ENCODE results near the gene PDE4C.

The PDE4C gene

GRCh38 chr19:18254546-18255503 is 28.6 kb upstream of the PDE4C start:
- no peak for DNase-seq (ENCODE audit: low spot score)

GRCh38 chr19:18253716-18254115 is 27.5 kb upstream of the PDE4C start:
- DNase-seq (ENCODE audit: low spot score) = peak; percentile 31

- no peak for DNase-seq (ENCODE audit: low spot score)
Observed at GRCh38 chr19:18253130-18253529, 26.9 kb upstream of the PDE4C start.

- DNase-seq (ENCODE audit: low spot score) = no peak
Observed at GRCh38 chr19:18252370-18252717, 26.1 kb upstream of the PDE4C start.

GRCh38 chr19:18251587-18252369 is 25.5 kb upstream of the PDE4C start:
- peak; percentile 61 for DNase-seq (ENCODE audit: low spot score)

GRCh38 chr19:18249834-18250233 is 23.6 kb upstream of the PDE4C start:
- DNase-seq (ENCODE audit: low spot score) = no peak

- DNase-seq (ENCODE audit: low spot score) = no peak
Observed at GRCh38 chr19:18245297-18245696, 19.1 kb upstream of the PDE4C start.

- no peak for DNase-seq (ENCODE audit: low spot score)
Observed at GRCh38 chr19:18239303-18239702, 13.1 kb upstream of the PDE4C start.

- DNase-seq (ENCODE audit: low spot score) = no peak
Observed at GRCh38 chr19:18234194-18234593, 8.0 kb upstream of the PDE4C start.

- DNase-seq (ENCODE audit: low spot score) = no peak
Observed at GRCh38 chr19:18233224-18233825, 7.1 kb upstream of the PDE4C start.

- no peak for DNase-seq (ENCODE audit: low spot score)
Observed at GRCh38 chr19:18232540-18233223, 6.4 kb upstream of the PDE4C start.

GRCh38 chr19:18231775-18232174 is 5.5 kb upstream of the PDE4C start:
- no peak for DNase-seq (ENCODE audit: low spot score)

- DNase-seq (ENCODE audit: low spot score) = no peak
Observed at GRCh38 chr19:18230941-18231734, 4.9 kb upstream of the PDE4C start.

GRCh38 chr19:18229915-18230314 is 3.7 kb upstream of the PDE4C start:
- DNase-seq (ENCODE audit: low spot score) = no peak

- no peak for DNase-seq (ENCODE audit: low spot score)
Observed at GRCh38 chr19:18229474-18229873, 3.2 kb upstream of the PDE4C start.

- DNase-seq (ENCODE audit: low spot score) = no peak
Observed at GRCh38 chr19:18227781-18228271, 1.6 kb upstream of the PDE4C start.

- no peak for DNase-seq (ENCODE audit: low spot score)
Observed at GRCh38 chr19:18226956-18227780, 930 bp upstream of the PDE4C start.

GRCh38 chr19:18225355-18225701 is 910 bp downstream of the PDE4C start:
- DNase-seq (ENCODE audit: low spot score) = no peak

- peak; percentile 86 for DNase-seq (ENCODE audit: low spot score)
Observed at GRCh38 chr19:18224525-18225354, 1.5 kb downstream of the PDE4C start.

All from pons (tissue), 1 donor.